ENCODE data around the gene PLXNB2. TPM values are rescaled to one million over a fixed set of nuclear protein-coding genes. Genes with fewer than 3 reads are reported as not detected.
A peak's percentile ranks its signal among the peaks of the same experiment; 100 is the strongest.

Gene PLXNB2
- polyA plus RNA-seq, 6 donors from 2014 or later: 0.46 to 1.1 (median 0.66) TPM; not detected in 1

GRCh38 chr22:50313021-50313420 lies 5.6 kb upstream of the PLXNB2 start:
- ATAC-seq (ENCODE audit: low read depth in 2 of 2) (no peak), DNase-seq (no peak)
- Mint-ChIP-seq H3K4me1 (peaks cover 21 to 30% (median 27%) of the 10 kb centered on the region in 3 donors), H3K27me3 (peaks cover 0 to 7% (median 6%) of the 10 kb centered on the region in 3 donors), H3K27ac (peak overlapping the region in 1 of 6 donors; percentile 29), H3K36me3 (no peaks in the 10 kb centered on the region), H3K4me3 (no peak overlapping the region), H3K9me3 (no peaks in the 10 kb centered on the region)

GRCh38 chr22:50312371-50312770 lies 4.9 kb upstream of the PLXNB2 start:
- no peak for ATAC-seq (ENCODE audit: low read depth in 2 of 2)
- H3K27ac Mint-ChIP-seq: peak overlapping the region in 1 of 6 donors; percentile 41
- no peak overlapping the region for H3K4me3 Mint-ChIP-seq

DNA sequence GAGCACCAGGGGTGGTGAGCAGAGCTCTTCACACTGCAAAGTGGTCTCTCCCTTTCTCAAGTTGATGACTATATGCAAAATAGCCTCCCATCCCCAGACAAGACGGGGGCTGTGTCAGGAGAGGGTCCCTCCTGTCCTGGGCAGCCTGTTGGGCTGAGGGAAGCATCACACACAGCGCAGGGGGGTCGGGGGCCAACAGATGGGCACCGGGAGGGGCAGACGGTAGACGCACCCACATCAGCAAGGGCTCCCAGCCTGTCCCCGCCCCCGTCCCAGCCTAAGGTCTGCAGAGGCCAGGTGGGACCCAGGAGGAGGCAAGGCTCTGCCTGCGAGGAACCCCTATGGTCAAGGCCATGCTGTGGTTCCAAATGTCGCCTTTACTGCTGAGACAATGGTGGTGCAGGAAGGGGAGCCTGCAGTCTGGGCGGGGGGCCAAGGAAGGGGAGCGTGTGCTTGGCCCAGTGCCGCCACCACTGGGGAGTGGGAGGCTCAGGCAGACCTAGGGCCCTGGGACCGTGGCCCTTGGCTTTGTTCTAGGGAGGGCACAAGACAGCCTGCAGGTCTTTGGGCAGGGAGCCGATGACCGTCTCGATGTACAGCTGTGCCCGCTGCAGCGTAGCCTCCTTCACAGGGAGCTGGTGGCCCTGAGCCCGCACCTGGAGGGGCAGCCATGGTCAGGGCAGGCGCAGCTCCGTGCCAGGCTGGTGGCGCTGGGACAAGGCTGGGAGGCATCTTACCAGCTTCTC lies 4.3 kb upstream of the PLXNB2 start:
- H3K27me3 Mint-ChIP-seq: peaks cover 0 to 7% (median 6%) of the 10 kb centered on the region in 3 donors
- H3K4me1 Mint-ChIP-seq: peaks cover 21 to 30% (median 27%) of the 10 kb centered on the region in 3 donors
- H3K27ac Mint-ChIP-seq: peak overlapping the region in 1 of 6 donors; percentile 41
- no peak for DNase-seq
- ATAC-seq (ENCODE audit: low read depth in 2 of 2): no peak
- peak overlapping the region in 2 of 8 donors; percentile 20 to 26 for H3K4me3 Mint-ChIP-seq
- no peaks in the 10 kb centered on the region for H3K36me3 Mint-ChIP-seq
- no peaks in the 10 kb centered on the region for H3K9me3 Mint-ChIP-seq

More at GRCh38 chr22:50312371-50312770, 4.9 kb upstream of the PLXNB2 start:
- DNase-seq: no peak
- Mint-ChIP-seq H3K9me3 (no peaks in the 10 kb centered on the region), H3K27me3 (peaks cover 0 to 7% (median 6%) of the 10 kb centered on the region in 3 donors), H3K4me1 (peaks cover 21 to 30% (median 27%) of the 10 kb centered on the region in 3 donors), H3K36me3 (no peaks in the 10 kb centered on the region)

DNA sequence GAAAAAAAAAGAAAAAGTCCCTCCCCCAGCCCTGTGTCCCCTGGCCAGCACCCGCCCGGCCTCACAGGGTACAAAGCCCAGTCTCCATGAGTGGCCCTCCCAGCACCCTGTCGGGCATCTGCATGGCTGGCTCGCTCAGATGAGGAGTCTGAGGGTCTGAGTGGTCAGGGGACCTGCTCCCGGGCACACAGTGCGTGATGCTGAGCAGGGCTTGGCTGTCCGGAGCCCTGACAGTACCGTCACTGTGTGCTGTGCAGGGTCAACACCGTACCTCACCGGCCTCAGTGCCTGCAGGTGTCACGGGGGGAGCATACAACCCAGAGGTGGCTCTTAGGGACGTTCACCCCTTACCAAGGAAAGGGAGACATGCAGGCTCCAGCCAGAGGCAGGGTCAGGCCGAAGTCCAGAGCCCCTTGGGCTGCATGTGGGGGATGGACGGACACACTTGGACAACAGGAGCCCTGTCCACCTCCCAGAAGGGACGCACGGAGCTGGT lies 3.6 kb upstream of the PLXNB2 start:
- Mint-ChIP-seq H3K4me3 (no peak overlapping the region), H3K27me3 (peaks cover 0 to 11% (median 9%) of the 10 kb centered on the region in 3 donors), H3K4me1 (peaks cover 27 to 34% (median 32%) of the 10 kb centered on the region in 3 donors), H3K36me3 (no peaks in the 10 kb centered on the region), H3K27ac (no peak overlapping the region), H3K9me3 (no peaks in the 10 kb centered on the region)
- no peak for ATAC-seq (ENCODE audit: low read depth in 2 of 2)
- no peak for DNase-seq

DNA sequence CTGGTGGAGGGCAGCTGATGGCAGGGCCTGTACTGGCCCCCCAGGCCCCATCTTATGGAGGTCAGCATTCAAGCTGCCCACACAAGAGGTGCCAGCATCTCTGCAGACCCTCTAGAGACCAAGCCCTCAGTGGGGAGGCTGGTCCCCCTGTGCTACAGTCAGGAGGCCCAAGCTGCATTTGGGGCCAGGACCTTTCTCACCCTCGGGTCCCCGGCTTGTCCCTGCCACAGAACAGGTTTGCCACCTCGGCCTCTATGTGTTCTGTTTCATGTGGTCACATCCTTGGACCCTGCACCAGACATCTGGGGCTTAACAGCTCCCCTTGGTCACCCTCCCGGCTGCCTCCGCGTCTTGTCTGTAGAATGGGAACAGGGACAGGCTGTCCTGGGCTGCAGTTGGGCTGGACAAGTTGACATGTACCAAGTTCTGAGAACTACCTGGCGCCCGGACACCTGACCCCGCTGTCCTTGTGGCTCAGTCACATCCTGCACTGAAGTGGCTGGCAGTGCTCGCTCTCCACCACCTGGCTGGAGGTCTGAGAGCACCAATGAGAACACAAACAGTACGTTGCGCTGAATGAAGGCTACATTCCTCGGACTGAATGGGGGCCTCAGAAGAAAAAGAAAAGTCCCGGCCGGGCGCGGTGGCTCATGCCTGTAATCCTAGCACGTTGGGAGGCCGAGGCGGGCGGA lies 2.7 kb upstream of the PLXNB2 start:
- Mint-ChIP-seq H3K27ac (peak overlapping the region in 2 of 6 donors; percentile 30 to 74), H3K27me3 (peaks cover 0 to 16% (median 14%) of the 10 kb centered on the region in 3 donors), H3K4me3 (peak overlapping the region in 2 of 8 donors; percentile 30 to 60), H3K4me1 (peaks cover 29 to 33% (median 31%) of the 10 kb centered on the region in 3 donors), H3K9me3 (no peaks in the 10 kb centered on the region), H3K36me3 (no peaks in the 10 kb centered on the region)
- DNase-seq (no peak), ATAC-seq (ENCODE audit: low read depth in 2 of 2) (no peak)

DNA sequence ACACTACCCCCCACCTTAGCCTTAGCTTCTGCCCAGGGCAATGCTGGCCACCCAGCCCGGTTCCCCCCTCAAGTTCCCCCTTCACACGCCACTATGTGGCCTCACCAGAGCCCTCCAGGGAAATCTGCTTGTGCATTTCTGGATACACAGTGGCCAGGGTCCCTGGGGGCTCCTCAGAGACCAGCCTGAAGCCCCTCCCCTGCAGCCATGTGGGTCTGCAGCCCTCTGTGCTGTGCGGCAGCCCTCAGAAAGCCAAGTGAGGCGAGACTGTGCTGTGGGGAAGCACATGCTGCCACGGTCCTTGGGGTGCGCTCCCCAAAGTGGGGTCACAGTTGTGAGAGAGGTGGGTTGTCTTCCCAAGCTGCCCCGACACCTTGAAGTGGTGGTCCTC lies 2.1 kb upstream of the PLXNB2 start:
- ATAC-seq (ENCODE audit: low read depth in 2 of 2) (no peak), DNase-seq (no peak)
- Mint-ChIP-seq H3K27me3 (peaks cover under 1 to 21% (median 14%) of the 10 kb centered on the region in 3 donors), H3K36me3 (no peaks in the 10 kb centered on the region), H3K27ac (no peak overlapping the region), H3K9me3 (no peaks in the 10 kb centered on the region), H3K4me1 (peaks cover 31 to 34% (median 33%) of the 10 kb centered on the region in 3 donors), H3K4me3 (peak overlapping the region in 1 of 8 donors; percentile 78)

GRCh38 chr22:50308986-50309600 lies 1.6 kb upstream of the PLXNB2 start:
- Mint-ChIP-seq H3K27ac (peak overlapping the region in 1 of 6 donors; percentile 56), H3K9me3 (no peaks in the 10 kb centered on the region), H3K4me3 (peak overlapping the region in 7 of 8 donors; percentile 34 to 80 (median 74)), H3K27me3 (peaks cover 6 to 26% (median 14%) of the 10 kb centered on the region in 3 donors), H3K4me1 (peaks cover 31 to 34% (median 33%) of the 10 kb centered on the region in 3 donors), H3K36me3 (no peaks in the 10 kb centered on the region)
- no peak for ATAC-seq (ENCODE audit: low read depth in 2 of 2)
- DNase-seq: no peak

DNA sequence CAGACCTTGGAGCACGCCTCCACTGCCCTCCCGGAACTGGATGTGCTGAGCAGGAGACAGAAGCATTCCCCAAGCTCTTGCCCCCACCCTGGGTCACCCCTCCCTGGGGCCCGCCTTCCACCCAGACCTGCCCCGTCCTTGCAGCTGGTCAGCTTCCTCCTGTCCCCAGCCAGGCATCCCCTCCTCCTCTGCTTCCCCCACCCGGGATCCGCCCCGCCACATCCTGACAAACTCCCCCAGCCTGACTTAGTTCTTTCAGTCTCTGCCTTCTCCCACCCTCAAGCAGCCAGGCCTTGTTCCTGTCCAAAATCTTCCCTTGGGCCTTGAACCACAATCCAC lies 1.1 kb upstream of the PLXNB2 start:
- ATAC-seq (ENCODE audit: low read depth in 2 of 2) (no peak), DNase-seq (no peak)
- no peaks in the 10 kb centered on the region for H3K9me3 Mint-ChIP-seq
- peaks cover 31 to 39% (median 33%) of the 10 kb centered on the region in 3 donors for H3K4me1 Mint-ChIP-seq
- peak overlapping the region in 2 of 6 donors; percentile 12 to 56 for H3K27ac Mint-ChIP-seq
- H3K4me3 Mint-ChIP-seq: peak overlapping the region; percentile 59 to 80 (median 74)
- H3K27me3 Mint-ChIP-seq: peaks cover 6 to 28% (median 14%) of the 10 kb centered on the region in 3 donors
- no peaks in the 10 kb centered on the region for H3K36me3 Mint-ChIP-seq

- H3K27ac Mint-ChIP-seq: peak overlapping the region in 2 of 6 donors; percentile 12 to 56
- H3K36me3 Mint-ChIP-seq: no peaks in the 10 kb centered on the region
- H3K4me1 Mint-ChIP-seq: peaks cover 36 to 42% (median 38%) of the 10 kb centered on the region in 3 donors
- ATAC-seq (ENCODE audit: low read depth in 2 of 2) (no peak), DNase-seq (no peak)
- peak overlapping the region; percentile 59 to 80 (median 68) for H3K4me3 Mint-ChIP-seq
- peaks cover 6 to 28% (median 14%) of the 10 kb centered on the region in 3 donors for H3K27me3 Mint-ChIP-seq
- no peaks in the 10 kb centered on the region for H3K9me3 Mint-ChIP-seq
These were observed 597 bp upstream of the PLXNB2 start for GRCh38 chr22:50307890-50308596.

GRCh38 chr22:50305923-50306566 lies 1.4 kb downstream of the PLXNB2 start:
- Mint-ChIP-seq H3K4me3 (peak overlapping the region; percentile 63 to 89 (median 72)), H3K9me3 (no peaks in the 10 kb centered on the region), H3K27ac (peak overlapping the region in 3 of 6 donors; percentile 2 to 82 (median 52)), H3K36me3 (no peaks in the 10 kb centered on the region), H3K27me3 (peaks cover 6 to 30% (median 14%) of the 10 kb centered on the region in 3 donors), H3K4me1 (peaks cover 56 to 58% (median 56%) of the 10 kb centered on the region in 3 donors)
- DNase-seq: no peak
- ATAC-seq (ENCODE audit: low read depth in 2 of 2): peak in 1 of 2 donors; percentile 9

DNA sequence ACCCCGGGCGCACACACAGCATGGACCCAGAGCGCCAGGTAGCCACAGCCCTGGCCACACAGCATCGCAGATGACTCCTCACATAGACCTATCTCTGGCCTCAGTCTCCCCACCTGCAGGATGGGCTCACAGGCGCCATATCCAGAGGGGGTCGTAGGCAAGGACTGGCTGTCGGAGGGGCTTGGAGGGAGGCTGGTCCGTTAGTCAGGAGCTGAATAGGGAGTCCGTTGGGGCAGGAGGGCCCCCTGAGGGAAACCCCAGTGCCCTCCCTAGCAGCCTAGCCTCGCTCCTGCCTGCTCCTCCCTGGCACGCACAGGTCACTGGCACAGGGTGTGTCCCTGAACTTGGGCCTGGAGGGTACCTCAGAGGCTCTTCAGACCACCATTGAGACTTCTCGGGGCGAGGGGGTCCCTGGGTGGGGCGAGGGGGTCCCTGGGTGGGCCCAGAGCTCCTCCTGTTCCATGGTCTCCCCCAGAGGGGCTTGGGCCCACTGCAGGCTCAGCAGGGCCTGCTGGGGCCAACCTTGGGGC lies 2.0 kb downstream of the PLXNB2 start:
- Mint-ChIP-seq H3K36me3 (no peaks in the 10 kb centered on the region), H3K27me3 (peaks cover 6 to 35% (median 14%) of the 10 kb centered on the region in 3 donors), H3K4me1 (peaks cover 59 to 62% (median 60%) of the 10 kb centered on the region in 3 donors), H3K4me3 (peak overlapping the region in 6 of 8 donors; percentile 20 to 84 (median 75)), H3K27ac (peak overlapping the region in 1 of 6 donors; percentile 82), H3K9me3 (no peaks in the 10 kb centered on the region)
- ATAC-seq (ENCODE audit: low read depth in 2 of 2) (no peak), DNase-seq (no peak)

Data from naive B cell (primary cell).